ENCODE data around the gene OR9Q1.

DNA sequence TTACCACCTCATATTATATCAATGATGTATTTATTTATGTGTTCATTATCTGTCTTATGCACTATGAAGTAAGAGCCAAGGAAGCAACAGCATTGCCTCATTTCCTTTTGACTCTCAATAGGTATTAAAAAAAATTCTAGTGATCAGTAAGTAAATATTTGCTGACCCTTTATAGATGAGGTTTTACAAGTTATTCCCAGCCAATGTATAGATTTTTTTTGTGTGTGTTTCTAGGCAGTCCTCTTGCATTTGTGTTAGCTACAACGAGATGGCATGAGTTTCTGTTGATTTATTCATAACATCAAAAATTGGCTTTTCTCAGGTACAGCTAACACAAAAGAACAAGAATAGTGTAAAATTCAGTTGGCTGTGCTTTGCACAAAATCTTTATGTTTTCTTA, 175.6 kb downstream of the OR9Q1 start:
- TF ChIP-seq, protein P1, sequence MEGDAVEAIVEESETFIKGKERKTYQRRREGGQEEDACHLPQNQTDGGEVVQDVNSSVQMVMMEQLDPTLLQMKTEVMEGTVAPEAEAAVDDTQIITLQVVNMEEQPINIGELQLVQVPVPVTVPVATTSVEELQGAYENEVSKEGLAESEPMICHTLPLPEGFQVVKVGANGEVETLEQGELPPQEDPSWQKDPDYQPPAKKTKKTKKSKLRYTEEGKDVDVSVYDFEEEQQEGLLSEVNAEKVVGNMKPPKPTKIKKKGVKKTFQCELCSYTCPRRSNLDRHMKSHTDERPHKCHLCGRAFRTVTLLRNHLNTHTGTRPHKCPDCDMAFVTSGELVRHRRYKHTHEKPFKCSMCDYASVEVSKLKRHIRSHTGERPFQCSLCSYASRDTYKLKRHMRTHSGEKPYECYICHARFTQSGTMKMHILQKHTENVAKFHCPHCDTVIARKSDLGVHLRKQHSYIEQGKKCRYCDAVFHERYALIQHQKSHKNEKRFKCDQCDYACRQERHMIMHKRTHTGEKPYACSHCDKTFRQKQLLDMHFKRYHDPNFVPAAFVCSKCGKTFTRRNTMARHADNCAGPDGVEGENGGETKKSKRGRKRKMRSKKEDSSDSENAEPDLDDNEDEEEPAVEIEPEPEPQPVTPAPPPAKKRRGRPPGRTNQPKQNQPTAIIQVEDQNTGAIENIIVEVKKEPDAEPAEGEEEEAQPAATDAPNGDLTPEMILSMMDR (conservative IDR thresholded peaks at IDR 0.05) = no peak
- TF ChIP-seq ZFX (IDR thresholded peaks at IDR 0.05) = no peak

All from C4-2B (cell line).